Stimulated activated CD4-positive, alpha-beta T cell treated with anti-CD3 and anti-CD28 coated beads, Interleukin-2, amount 100 ng/mL, for 48 hours (primary cell): ENCODE measurements around the gene CCNL2.
A peak's percentile ranks its signal among the peaks of the same experiment; 100 is the strongest.
"Not testable (repeated sequence)": the region's sequence is repeated elsewhere in the genome, so short reads cannot be mapped to it uniquely, and the experiment has no call there.

ENCODE experiments used
- DNase-seq, 2 donors: peaks; one replicate each; pipeline ENCODE4 v3.0.0-alpha.2; 2020

CCNL2 gene

GRCh38 chr1:1371746-1372711 lies 27.1 kb downstream of the CCNL2 start:
- peak; percentile 83 to 87 for DNase-seq

DNA sequence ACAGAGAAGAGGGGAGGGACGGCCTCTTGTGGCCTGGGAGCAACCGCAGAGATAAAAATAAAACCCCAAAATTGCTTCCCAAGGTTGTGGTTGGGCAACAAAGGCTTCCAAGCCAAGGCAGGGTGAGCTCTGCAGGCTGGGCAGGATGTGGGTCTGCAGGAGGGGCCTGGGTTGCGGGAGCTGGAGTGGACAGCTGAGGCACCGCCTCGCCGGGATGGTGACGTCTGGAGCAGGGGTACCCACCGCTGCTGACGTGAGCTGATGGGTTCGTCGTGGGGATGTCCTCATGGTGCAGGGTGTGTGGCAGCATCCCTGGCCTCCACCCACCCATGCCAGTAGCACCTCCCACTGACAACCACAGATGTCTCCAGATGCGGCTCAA lies 27.8 kb downstream of the CCNL2 start:
- DNase-seq, result no peak

DNA sequence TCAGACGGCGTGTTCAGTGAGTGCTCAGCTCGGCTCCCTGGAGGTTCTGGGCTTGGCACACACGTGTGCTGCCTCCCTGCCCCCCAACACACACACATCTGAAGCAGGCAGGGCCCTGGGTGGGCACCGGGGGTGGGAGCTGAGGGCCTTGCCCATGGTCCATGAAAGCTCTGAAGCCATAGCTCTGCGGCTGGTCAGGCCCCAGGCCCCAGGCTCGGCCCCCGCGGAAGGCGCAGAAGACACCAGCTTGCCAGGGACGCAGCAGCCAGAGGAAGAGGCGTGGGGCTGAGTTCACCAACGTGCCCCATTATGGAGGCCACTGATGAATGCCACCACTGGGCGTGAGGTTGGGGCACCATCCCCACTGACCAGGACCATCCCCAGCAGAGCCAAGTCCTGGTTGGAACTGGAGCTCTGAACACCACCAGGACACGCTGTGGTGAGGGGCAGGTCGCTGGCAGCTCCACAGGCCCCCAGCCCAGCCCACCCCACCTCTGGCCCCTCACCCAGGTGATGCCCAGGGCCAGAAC lies 28.3 kb downstream of the CCNL2 start:
- no peak for DNase-seq

GRCh38 chr1:1370094-1370493 lies 29.0 kb downstream of the CCNL2 start:
- DNase-seq, result not testable (repeated sequence)

- DNase-seq, result no peak
Observed at GRCh38 chr1:1367315-1367714, 31.8 kb downstream of the CCNL2 start.

DNA sequence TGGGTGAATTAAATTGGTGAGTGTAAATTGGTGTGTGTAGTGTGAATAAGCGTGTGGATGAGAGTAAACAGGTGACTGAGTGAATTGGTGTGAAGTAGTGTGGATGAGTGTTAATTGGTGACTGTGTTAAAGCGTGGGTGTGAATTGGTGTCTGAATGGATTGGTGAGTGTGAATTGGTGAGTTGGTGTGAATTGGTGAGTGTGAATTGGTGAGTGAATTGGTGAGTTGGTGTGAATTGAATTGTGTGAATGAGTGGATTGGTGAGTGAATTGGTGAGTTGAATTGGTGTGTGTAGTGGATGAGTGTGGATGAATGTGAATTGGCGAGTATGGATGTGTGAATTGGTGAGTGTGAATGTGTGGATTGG lies 32.5 kb downstream of the CCNL2 start:
- no peak for DNase-seq

DNA sequence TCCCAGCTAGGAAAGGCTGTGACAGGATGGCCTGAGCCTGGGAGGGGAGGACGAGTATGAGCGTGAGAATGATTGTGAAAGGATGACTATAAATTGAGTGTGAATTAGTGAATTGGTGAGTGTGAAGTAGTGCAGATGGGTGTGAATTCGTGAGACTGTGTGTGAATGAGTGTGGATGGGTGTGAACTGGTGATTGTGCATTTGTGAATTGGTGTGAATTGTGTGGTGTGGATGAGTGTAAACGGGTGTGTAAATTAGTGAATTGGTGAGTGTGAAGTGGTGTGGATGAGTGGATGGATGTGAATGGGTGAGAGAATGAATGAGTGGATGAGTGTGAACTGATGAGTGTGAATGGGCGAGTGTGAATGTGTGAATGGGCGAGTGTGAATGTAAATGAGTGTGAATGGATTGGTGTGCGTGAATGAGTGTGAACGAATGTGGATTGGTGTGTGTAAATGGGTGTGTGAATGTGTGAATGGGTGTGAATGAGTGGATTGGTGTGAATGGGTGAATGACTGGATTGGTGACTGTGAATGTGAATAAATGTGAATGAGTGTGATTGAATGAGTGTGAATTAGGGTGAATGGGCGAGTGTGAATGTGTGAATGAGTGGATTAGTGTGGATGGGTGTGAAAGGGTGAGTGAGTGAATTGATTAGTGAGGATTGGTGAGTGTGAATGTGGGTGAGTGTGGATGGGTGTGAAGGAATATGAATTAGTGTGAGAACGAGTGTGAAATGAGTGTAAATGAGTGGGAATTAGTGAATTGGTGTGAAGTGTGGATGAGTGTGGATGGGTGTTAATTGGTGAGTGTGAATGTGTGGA lies 33.0 kb downstream of the CCNL2 start:
- DNase-seq, result no peak

DNA sequence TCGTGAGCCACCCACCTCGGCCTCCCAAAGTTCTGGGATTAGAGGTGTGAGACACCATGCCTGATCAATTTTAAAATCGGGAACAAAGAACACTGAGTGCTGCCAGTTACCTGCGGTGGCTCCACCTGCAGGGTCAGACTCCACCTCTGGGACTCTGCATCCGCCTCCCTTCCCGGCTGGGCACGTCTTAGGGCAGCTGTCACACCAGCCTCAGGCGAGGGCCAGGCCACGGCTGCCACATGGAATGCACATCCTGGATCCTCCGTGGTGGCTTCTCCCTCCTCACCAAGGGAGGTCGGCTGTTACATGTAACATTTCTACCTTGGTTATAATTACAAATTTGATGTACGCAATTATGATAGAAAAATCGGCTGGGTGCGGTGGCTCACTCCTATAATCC lies 34.9 kb downstream of the CCNL2 start:
- DNase-seq, result no peak

DNA sequence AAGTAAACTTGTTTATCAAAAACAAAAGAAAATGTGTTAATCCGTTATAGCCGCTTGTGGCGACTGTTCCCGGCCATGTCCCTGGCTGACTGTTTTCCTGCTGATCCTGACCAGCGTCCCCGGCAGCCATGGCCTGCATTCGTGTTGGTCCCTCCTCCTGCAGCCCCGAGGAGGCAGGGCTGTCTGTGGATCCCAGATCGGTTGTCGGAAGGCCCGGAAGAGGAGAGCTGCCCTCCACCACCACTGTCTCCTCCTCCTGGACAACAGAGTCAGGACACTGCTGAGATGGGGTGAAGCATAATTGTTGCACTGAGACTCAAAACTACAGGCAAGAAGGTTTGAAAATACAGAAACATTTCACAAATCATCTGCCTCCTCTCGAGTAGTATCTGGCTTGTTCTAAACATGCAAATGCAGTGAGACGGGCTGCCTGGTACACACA lies 37.1 kb downstream of the CCNL2 start:
- DNase-seq, result no peak

GRCh38 chr1:1361233-1361981 lies 37.7 kb downstream of the CCNL2 start:
- DNase-seq, result no peak

DNA sequence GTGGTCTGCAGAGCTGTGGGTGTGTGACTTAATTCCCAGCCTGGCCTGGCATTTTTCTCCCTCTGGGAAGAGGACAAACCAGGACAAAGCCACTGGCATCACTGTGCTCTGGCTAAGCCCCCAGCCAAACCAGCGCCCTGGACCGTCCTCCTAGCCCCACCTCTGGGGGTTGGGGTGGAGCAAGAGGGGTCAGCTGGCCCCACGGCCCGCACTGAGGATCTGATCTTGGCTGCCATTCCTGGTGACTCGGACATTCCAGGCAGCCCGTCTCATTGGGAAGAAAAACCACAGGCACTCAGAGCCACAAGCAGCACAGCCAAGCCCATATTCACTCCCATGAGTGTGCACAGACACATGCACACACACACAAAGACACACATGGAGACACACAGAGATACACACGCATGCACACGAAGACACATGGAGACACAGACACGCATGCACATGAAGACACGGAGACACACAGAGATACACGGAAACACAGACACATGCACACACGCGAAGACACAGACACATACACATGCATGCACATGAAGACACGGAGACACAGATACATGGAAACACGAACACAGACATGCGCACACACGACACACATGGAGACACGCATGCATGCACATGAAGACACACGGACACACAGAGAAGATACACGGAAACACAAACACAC lies 38.5 kb downstream of the CCNL2 start:
- DNase-seq, result no peak

DNA sequence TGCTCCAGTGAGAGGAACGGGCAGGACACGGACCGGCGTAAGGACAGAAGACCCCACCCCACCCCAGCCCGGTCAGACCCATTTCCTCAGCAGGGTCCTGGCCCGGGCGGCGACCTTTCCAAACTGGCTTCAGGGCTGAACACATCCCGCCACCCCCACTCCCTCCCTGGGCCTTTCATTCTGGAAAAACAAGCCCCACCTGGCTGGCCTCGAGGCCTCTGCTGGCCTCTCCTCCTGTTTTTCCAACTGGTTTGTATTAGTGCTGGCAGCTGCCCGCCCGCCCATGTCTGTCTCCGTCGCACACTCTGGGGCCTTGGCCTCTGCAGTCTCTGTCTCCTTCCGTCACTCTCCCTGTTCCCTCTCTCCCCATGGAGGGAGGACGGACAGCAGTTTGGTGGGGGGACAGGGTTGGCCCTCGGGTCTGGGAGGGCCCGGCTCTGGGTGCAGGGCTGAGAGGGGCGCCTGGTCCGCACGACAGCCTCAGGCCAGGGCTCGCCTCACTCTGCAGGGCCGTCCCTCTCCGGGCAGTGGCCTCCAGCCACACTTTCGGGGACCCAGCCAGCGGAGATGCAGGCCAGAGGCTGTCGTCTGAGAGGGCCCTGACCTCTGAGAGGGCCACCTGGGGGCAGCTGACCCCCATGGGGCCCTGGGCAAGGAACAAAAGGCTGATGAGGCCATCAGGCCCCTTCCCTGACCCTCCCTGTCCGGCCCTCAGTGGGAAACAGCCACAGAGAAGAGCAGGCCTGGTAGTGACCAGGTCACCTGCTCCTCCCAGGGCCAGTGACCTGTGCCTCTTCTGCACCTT lies 39.3 kb downstream of the CCNL2 start:
- no peak for DNase-seq

- no peak for DNase-seq
Observed at GRCh38 chr1:1359308-1359663, 39.8 kb downstream of the CCNL2 start.

GRCh38 chr1:1358433-1359271 lies 40.5 kb downstream of the CCNL2 start, which contains the start of gene MXRA8:
TSS of gene MXRA8 (minus strand) at chr1:1358555. CDS start at chr1:1358504, 51 bp downstream.
- no peak for DNase-seq

GRCh38 chr1:1357871-1358432 lies 41.2 kb downstream of the CCNL2 start:
- no peak for DNase-seq

DNA sequence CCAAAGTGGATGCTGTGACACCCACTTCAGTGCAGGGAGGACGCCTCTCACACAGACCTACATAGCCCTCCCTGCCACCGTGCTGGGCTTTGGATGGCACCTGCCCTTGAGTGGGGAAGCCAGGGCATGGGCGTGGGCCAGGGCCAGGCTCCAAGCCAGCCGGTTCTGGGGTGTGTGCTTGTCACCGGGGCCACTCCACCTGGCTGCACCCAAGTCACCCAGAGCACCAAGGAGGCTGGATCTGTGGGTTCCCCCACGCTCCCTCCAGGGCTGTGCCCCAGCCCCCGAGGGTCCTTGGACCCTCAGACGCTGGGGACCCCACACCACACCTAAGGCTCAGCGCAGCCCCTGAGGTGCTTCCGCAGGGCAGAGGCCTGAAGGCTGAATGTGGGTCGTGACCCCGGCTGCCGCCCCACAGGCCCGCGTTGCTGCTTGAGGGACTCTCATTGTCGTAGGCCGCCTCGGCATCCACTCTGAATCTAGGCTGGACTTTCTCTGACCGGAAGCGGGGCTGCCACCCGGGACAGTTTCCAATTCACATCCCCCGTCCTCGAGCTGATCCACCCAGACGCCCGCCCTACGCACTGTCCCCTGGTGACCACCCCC lies 42.2 kb downstream of the CCNL2 start:
- no peak for DNase-seq

DNA sequence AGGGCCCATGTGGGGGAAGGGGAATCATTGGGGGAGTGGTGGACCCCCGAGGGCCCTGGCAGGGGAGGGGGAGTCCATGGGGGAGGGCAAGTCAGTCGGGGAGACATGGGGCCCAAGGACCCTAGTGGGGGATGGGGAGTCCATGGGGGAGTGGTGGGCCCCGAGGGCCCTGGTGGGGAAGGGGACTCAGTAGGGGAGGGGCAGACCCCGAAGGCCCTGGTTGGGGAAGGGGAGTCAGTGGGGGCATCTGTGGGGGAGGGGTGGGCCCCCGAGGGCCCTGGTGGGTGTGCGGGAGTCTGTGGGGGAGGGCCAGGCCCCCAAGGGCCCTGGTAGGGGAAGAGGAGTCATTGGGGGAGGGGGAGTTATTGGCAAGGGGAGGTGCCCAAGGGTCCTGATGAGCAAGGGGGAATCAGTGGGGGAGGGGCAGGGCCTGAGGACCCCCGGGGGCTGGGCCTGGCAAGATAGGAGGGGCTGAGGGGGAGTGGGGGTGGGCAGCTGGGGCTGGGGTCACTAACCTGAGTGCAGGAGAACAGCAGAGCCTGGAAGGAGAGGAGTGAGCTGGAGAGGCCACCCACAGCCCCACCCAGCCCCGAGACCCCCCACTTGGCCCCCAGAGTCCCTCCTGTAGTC lies 42.9 kb downstream of the CCNL2 start:
- DNase-seq, result no peak

DNA sequence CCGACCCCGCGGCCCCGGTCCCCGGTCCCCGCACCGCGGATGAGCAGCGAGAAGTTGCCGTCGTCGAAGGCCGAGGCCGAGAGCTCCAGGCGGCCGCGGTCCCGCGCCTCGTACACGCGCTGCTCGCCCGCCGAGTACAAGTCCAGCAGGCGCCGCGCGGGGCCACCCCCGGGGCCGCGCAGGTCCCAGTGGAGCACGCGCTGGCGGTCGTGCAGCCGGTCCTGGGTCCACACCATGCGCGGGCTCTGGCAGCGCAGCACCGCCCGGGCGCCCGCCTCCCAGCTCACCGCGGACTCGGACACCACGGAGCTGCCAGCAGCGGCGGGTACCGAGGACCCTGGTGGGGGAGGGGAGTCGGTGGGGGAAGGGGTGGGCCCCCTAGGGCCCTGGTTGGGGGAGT lies 43.7 kb downstream of the CCNL2 start:
- no peak for DNase-seq
